ENCODE results near the gene CENPV.

Gene CENPV

GRCh38 chr17:16314189-16314588, 39.1 kb downstream of the CENPV start:
- TF ChIP-seq CTCF (IDR thresholded peaks at IDR 0.05), result no peak

- no peak for TF ChIP-seq CTCF (IDR thresholded peaks at IDR 0.05)
Measured at GRCh38 chr17:16313139-16314090, 39.9 kb downstream of the CENPV start.

- no peak for TF ChIP-seq CTCF (IDR thresholded peaks at IDR 0.05)
Measured at GRCh38 chr17:16306211-16306610, 47.1 kb downstream of the CENPV start.

GRCh38 chr17:16304830-16305229, 48.4 kb downstream of the CENPV start:
- peak; percentile 55 for TF ChIP-seq CTCF (IDR thresholded peaks at IDR 0.05)

GRCh38 chr17:16302856-16303255, 50.4 kb downstream of the CENPV start:
- no peak for TF ChIP-seq CTCF (IDR thresholded peaks at IDR 0.05)

- no peak for TF ChIP-seq CTCF (IDR thresholded peaks at IDR 0.05)
Measured at GRCh38 chr17:16301963-16302855, 51.1 kb downstream of the CENPV start.

GRCh38 chr17:16300554-16300953, 52.7 kb downstream of the CENPV start:
- TF ChIP-seq CTCF (IDR thresholded peaks at IDR 0.05), result no peak
